CD4-positive, alpha-beta T cell treated with Interleukin-6 for 4 hours (primary cell): Measurements from ENCODE around the gene STYXL2.

Source experiments
- DNase-seq: peaks from one replicate; pipeline ENCODE4 v3.0.0-alpha.2; 2020; ENCODE audit warnings: mixed read lengths

Gene STYXL2

GRCh38 chr1:167081594-167082156 lies 12.2 kb upstream of the STYXL2 start:
- no peak for DNase-seq

GRCh38 chr1:167082511-167083027 lies 11.3 kb upstream of the STYXL2 start:
- no peak for DNase-seq

GRCh38 chr1:167083066-167083665 lies 10.7 kb upstream of the STYXL2 start:
- no peak for DNase-seq

GRCh38 chr1:167083871-167084270 lies 10.0 kb upstream of the STYXL2 start:
- no peak for DNase-seq

GRCh38 chr1:167084757-167085156 lies 9.1 kb upstream of the STYXL2 start:
- DNase-seq: no peak

- no peak for DNase-seq
Observed at GRCh38 chr1:167086033-167086432, 7.8 kb upstream of the STYXL2 start.

- no peak for DNase-seq
Observed at GRCh38 chr1:167086768-167087167, 7.1 kb upstream of the STYXL2 start.

- peak; percentile 27 for DNase-seq
Observed at GRCh38 chr1:167088746-167089417, 5.0 kb upstream of the STYXL2 start.

GRCh38 chr1:167089939-167090313 lies 3.9 kb upstream of the STYXL2 start:
- DNase-seq: no peak

GRCh38 chr1:167090314-167090942 lies 3.4 kb upstream of the STYXL2 start, which contains the start of gene GPA33:
Gene GPA33 (minus strand): TSS chr1:167090377. CDS start chr1:167090287, 90 bp downstream.
- peak; percentile 53 for DNase-seq

GRCh38 chr1:167092653-167093052 lies 1.2 kb upstream of the STYXL2 start:
- no peak for DNase-seq

- DNase-seq: no peak
Observed at GRCh38 chr1:167094690-167095089, 815 bp downstream of the STYXL2 start.

- peak; percentile 52 for DNase-seq
Observed at GRCh38 chr1:167095368-167095767, 1.5 kb downstream of the STYXL2 start.

GRCh38 chr1:167099851-167100250 lies 6.0 kb downstream of the STYXL2 start:
- no peak for DNase-seq

GRCh38 chr1:167100730-167101129 lies 6.9 kb downstream of the STYXL2 start:
- DNase-seq: no peak

GRCh38 chr1:167101754-167102153 lies 7.9 kb downstream of the STYXL2 start:
- DNase-seq: no peak

- DNase-seq: no peak
Observed at GRCh38 chr1:167102906-167103573, 9.2 kb downstream of the STYXL2 start.

GRCh38 chr1:167104256-167104633 lies 10.4 kb downstream of the STYXL2 start:
- no peak for DNase-seq

GRCh38 chr1:167105271-167106118 lies 11.6 kb downstream of the STYXL2 start:
- DNase-seq: no peak

GRCh38 chr1:167106119-167106461 lies 12.2 kb downstream of the STYXL2 start:
- no peak for DNase-seq

GRCh38 chr1:167107456-167107855 lies 13.6 kb downstream of the STYXL2 start:
- no peak for DNase-seq

- DNase-seq: peak; percentile 19
Observed at GRCh38 chr1:167109125-167109524, 15.2 kb downstream of the STYXL2 start.
